ENCODE measurements around the gene TXNDC15. TPM values are rescaled to one million over a fixed set of nuclear protein-coding genes. Genes with fewer than 3 reads are reported as not detected.

The TXNDC15 gene
- total and polyA plus RNA-seq, 2 of the 13 experiments (the other 11 are each of a cell fraction or from before 2014, with no cell fraction given), result 22.2 to 49.9 TPM

GRCh38 chr5:134877159-134877558 is 3.0 kb downstream of the TXNDC15 start:
- FAIRE-seq (no peak), ATAC-seq (no peak), DNase-seq (ENCODE audit: low spot score) (no peak)
- Histone ChIP-seq H3K9ac (ENCODE audit: insufficient read depth, low read depth, low read length) (no peak overlapping the region), H3K79me2 (ENCODE audit: insufficient read depth, low read length) (peaks cover 29% of the 10 kb centered on the region), H3K4me1 (ENCODE audit: insufficient read depth, low read length) (peaks cover 36% of the 10 kb centered on the region), H3K4me3 (replicated peaks in 1 of 3; ENCODE audit: insufficient read depth in 1 of 3, low read depth in 2 of 3, low read length in 3 of 3) (no peak overlapping the region), H2AFZ (ENCODE audit: low read length) (no peak overlapping the region), H4K20me1 (ENCODE audit: insufficient read depth, low read length) (no peaks in the 10 kb centered on the region), H3K27ac (ENCODE audit: extremely low read length, insufficient read depth, low read length) (no peak overlapping the region), H3K36me3 (replicated peaks in 1 of 2; ENCODE audit: control insufficient read depth in 1 of 2, insufficient read depth in 2 of 2, low read length in 2 of 2) (peaks cover 0 to 1% of the 10 kb centered on the region in 2 experiments; a peak in 1 of 5 replicates), H3K4me2 (ENCODE audit: low read depth, low read length) (0 out of 2 replicates have a peak overlapping the region, but pooled peaks have one; percentile 7), H3K27me3 (ENCODE audit: control insufficient read depth in 1 of 2, insufficient read depth in 2 of 2, low read length in 2 of 2) (no peaks in the 10 kb centered on the region; a peak in 1 of 5 replicates), H3K9me3 (ENCODE audit: low read length) (no peaks in the 10 kb centered on the region)
- intact Hi-C loops (cut with micrococcal nuclease; ENCODE audit: unreplicated experiment) (no loop called here), in situ Hi-C loops (cut with HindIII; ENCODE audit: extremely low pct_ligation_motif_present, low pct_unique_long_range_greater_than_20kb) (no loop called here)
- ChIA-PET CTCF (ENCODE audit: low intra/inter-chr PET ratio, low total read pairs) (no interaction called here), POLR2A (no interaction called here)
- BruUV-seq (replicated peaks), result no TSS peak
- TF ChIP-seq TBL1XR1 (IDR thresholded peaks at IDR 0.05; ENCODE audit: borderline replicate concordance, low read length, partially characterized antibody) (no peak), REL (CRISPR knock-in tag; conservative IDR thresholded peaks at IDR 0.05) (no peak), TMF1 (CRISPR knock-in tag; IDR thresholded peaks at IDR 0.05; ENCODE audit: low read depth) (no peak), HHEX (CRISPR knock-in tag; IDR thresholded peaks at IDR 0.05) (no peak), TP53 (CRISPR knock-in tag; conservative IDR thresholded peaks at IDR 0.05) (no peak), DNMT1 (CRISPR knock-in tag; IDR thresholded peaks at IDR 0.05) (no peak), ZNF577 (CRISPR knock-in tag; IDR thresholded peaks at IDR 0.05; ENCODE audit: borderline replicate concordance, low read depth) (no peak), PCBP2 (optimal IDR thresholded peaks at IDR 0.05; ENCODE audit: low read depth, low read length, poor library complexity, severe bottlenecking) (no peak), MEIS2 (CRISPR knock-in tag; IDR thresholded peaks at IDR 0.05) (no peak), YEATS4 (CRISPR knock-in tag; IDR thresholded peaks at IDR 0.05; ENCODE audit: borderline replicate concordance) (no peak), PHB2 (IDR thresholded peaks at IDR 0.05; ENCODE audit: partially characterized antibody) (no peak), ZNF343 (CRISPR knock-in tag; IDR thresholded peaks at IDR 0.05) (no peak), XBP1 (CRISPR knock-in tag; IDR thresholded peaks at IDR 0.05) (no peak), ZNF329 (CRISPR knock-in tag; IDR thresholded peaks at IDR 0.05; ENCODE audit: low read depth) (no peak), ZNF569 (CRISPR knock-in tag; IDR thresholded peaks at IDR 0.05; ENCODE audit: borderline replicate concordance) (no peak), TCF7 (IDR thresholded peaks at IDR 0.05; ENCODE audit: low read depth) (no peak)

Measured in HepG2 (cell line).